Activated B cell treated with CpG ODN at 0.5 μM for 24 hours (primary cell): Measurements from ENCODE around the gene GHR. TPM values are rescaled to one million over a fixed set of nuclear protein-coding genes. Genes with fewer than 3 reads are reported as not detected.

Source experiments
- ATAC-seq: fragments of 200-7000 bp; cut with Tn5 transposase; one replicate; pipeline ENCODE4 v1.10.0; 2021; ENCODE audit warnings: low read depth, mild to moderate bottlenecking, moderate library complexity
- CTCF ChIA-PET: fragments of 350-600 bp; sonication (Branson Sonifier 250); formaldehyde crosslinking; loops from one replicate; lab custom pipeline; 2021; ENCODE audit warnings: antibody characterized with exemption; lab: Charles Lee
- POLR2A ChIA-PET: fragments of 350-600 bp; sonication (Branson Sonifier 250); formaldehyde crosslinking; loops from one replicate; lab custom pipeline; 2021; ENCODE audit warnings: antibody characterized with exemption; lab: Charles Lee
- DNase-seq: peaks from one replicate; pipeline ENCODE4 v3.0.0; 2022
- H3K27ac Mint-ChIP-seq: one replicate; pipeline ENCODE4 v1.8.0; 2020; ENCODE audit warnings: mixed read lengths
- H3K27me3 Mint-ChIP-seq: one replicate; pipeline ENCODE4 v1.8.0; 2021; ENCODE audit warnings: mixed read lengths
- H3K36me3 Mint-ChIP-seq: one replicate; pipeline ENCODE4 v1.8.0; 2021; ENCODE audit warnings: low read depth, mixed read lengths
- H3K4me1 Mint-ChIP-seq: one replicate; pipeline ENCODE4 v1.8.0; 2021; ENCODE audit warnings: mixed read lengths
- H3K4me3 Mint-ChIP-seq: one replicate; pipeline ENCODE4 v1.8.0; 2020; ENCODE audit warnings: mild to moderate bottlenecking, mixed read lengths
- H3K9me3 Mint-ChIP-seq: one replicate; pipeline ENCODE4 v1.8.0; 2020; ENCODE audit warnings: mixed read lengths
- intact Hi-C: fragments of 100-400 bp; cut with micrococcal nuclease; formaldehyde crosslinking; loops from one replicate; pipeline ENCODE4 v1.15.1; 2024
- total RNA-seq: library from RNA; stranded (reverse); gene quantifications from 2 replicates; pipeline ENCODE4 v1.2.3, GENCODE V29; 2022
- TF ChIP-seq, protein P1 (sequence below): fragments of 200-600 bp; IDR thresholded peaks from one replicate; pipeline ENCODE4 v1.8.0; 2022; ENCODE audit warnings: antibody characterized with exemption, mild to moderate bottlenecking

The GHR gene
- total RNA-seq, 1 donor from 2014 or later = not detected

DNA sequence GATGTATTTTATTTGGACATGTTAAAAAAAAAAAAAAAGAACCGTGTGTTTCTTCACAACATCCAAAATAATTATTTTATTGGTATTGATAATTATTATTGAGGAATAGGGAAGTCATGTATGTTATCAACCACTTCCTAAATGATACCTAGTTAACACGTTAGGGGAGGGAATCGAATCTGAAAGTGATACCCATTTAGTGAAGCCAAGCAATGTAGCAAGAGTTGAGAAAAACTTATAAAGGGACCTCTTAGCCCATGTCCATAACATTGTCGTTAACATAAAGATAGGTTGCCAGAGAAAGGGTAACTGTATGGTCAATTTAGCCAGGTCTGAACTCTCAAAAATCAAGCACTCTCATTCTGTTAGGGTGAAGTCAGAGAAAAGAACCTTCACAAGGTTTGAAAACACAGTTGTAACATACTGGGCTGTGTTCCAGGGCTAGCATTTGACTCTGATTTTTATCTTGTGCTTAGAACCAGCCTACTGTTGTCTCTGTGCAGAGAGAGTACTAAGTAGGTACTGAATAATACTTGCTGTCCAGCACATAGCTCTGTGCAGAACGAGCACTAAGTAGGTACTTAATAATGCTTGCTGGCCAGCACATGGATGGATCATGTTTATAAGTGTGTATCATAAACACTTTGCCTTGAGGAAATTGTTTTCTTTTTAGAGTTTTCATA, 60.4 kb downstream of the GHR start:
- DNase-seq (no peak), ATAC-seq (no peak)
- Mint-ChIP-seq H3K4me3 (no peak overlapping the region), H3K9me3 (peaks cover 4% of the 10 kb centered on the region), H3K27me3 (peaks cover 4% of the 10 kb centered on the region), H3K36me3 (no peaks in the 10 kb centered on the region), H3K4me1 (no peaks in the 10 kb centered on the region), H3K27ac (no peak overlapping the region)
- TF ChIP-seq, protein P1, sequence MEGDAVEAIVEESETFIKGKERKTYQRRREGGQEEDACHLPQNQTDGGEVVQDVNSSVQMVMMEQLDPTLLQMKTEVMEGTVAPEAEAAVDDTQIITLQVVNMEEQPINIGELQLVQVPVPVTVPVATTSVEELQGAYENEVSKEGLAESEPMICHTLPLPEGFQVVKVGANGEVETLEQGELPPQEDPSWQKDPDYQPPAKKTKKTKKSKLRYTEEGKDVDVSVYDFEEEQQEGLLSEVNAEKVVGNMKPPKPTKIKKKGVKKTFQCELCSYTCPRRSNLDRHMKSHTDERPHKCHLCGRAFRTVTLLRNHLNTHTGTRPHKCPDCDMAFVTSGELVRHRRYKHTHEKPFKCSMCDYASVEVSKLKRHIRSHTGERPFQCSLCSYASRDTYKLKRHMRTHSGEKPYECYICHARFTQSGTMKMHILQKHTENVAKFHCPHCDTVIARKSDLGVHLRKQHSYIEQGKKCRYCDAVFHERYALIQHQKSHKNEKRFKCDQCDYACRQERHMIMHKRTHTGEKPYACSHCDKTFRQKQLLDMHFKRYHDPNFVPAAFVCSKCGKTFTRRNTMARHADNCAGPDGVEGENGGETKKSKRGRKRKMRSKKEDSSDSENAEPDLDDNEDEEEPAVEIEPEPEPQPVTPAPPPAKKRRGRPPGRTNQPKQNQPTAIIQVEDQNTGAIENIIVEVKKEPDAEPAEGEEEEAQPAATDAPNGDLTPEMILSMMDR = no peak
- ChIA-PET CTCF (no interaction called here), POLR2A (no interaction called here)
- intact Hi-C loops = no loop called here

DNA sequence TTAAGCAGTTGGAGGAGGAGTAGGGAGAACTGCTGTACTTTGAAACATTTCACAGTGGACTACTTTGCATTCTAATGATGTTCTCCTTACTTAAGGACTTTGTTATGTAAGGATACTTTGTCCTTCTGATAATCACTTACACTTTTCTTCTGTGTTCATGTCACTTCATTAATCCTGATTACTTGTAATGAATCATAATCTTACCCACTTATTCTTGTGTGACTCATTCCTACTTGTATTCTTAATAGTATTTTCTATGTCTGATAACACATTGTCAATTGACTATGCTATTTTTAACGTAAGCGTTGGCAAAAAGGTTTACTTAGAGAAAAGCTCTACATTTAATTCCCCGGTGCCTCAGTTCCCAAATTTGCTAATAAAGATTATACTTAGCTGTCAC, 63.8 kb downstream of the GHR start:
- TF ChIP-seq, protein P1 = no peak
- Mint-ChIP-seq H3K36me3 (no peaks in the 10 kb centered on the region), H3K4me3 (no peak overlapping the region), H3K4me1 (no peaks in the 10 kb centered on the region), H3K27me3 (peaks cover 4% of the 10 kb centered on the region), H3K27ac (no peak overlapping the region), H3K9me3 (peaks cover 4% of the 10 kb centered on the region)
- CTCF ChIA-PET = no interaction called here
- ATAC-seq = no peak
- POLR2A ChIA-PET = no interaction called here
- intact Hi-C loops = no loop called here
- DNase-seq = no peak

DNA sequence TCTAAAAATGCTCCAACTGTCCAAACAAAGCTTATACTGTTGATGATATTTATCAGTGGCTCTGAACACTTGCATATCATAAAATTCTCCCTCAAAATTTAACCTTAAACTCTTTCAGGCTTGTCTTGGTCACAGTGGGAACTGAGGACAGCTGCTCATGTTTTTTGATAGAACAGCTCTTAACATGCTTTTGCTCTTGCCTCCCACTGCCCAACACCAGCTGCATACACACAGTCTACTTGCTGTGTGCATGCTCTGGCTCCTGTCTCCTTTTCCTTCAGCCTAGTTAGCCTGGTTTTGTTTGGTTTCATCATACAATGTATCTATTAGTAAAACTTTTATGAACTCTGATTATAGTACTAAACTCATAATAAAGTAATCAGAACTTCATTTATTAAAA, 64.6 kb downstream of the GHR start:
- Mint-ChIP-seq H3K36me3 (no peaks in the 10 kb centered on the region), H3K27me3 (peaks cover 4% of the 10 kb centered on the region), H3K4me1 (no peaks in the 10 kb centered on the region), H3K4me3 (no peak overlapping the region), H3K27ac (no peak overlapping the region), H3K9me3 (peaks cover 2% of the 10 kb centered on the region)
- CTCF ChIA-PET = no interaction called here
- POLR2A ChIA-PET = no interaction called here
- no peak for ATAC-seq
- intact Hi-C loops = no loop called here
- TF ChIP-seq, protein P1 = no peak
- no peak for DNase-seq

DNA sequence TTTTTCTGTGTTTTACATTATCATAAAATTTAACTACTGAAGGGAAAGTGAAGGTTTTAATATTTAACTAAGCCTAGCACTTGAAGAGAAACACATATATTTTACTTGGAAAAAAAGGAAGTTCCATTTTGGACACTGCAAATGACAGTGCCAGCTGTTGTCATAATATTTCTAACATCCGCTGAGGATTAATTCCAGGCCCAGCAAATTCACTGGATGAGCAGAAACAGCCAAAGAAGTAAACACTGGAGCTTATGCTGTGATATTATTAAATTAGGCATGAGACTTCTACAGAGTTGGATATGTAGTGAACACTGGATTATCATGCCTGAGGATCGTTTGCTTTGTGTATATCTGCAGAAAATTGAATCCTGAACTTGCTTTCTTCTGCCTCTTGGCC, 67.6 kb downstream of the GHR start:
- H3K4me1 Mint-ChIP-seq = no peaks in the 10 kb centered on the region
- ChIA-PET CTCF (no interaction called here), POLR2A (no interaction called here)
- H3K36me3 Mint-ChIP-seq = no peaks in the 10 kb centered on the region
- no peak for DNase-seq
- TF ChIP-seq, protein P1 = no peak
- H3K27me3 Mint-ChIP-seq = no peaks in the 10 kb centered on the region
- H3K9me3 Mint-ChIP-seq = no peaks in the 10 kb centered on the region
- ATAC-seq = no peak
- no peak overlapping the region for H3K4me3 Mint-ChIP-seq
- H3K27ac Mint-ChIP-seq = no peak overlapping the region
- intact Hi-C loops = no loop called here

DNA sequence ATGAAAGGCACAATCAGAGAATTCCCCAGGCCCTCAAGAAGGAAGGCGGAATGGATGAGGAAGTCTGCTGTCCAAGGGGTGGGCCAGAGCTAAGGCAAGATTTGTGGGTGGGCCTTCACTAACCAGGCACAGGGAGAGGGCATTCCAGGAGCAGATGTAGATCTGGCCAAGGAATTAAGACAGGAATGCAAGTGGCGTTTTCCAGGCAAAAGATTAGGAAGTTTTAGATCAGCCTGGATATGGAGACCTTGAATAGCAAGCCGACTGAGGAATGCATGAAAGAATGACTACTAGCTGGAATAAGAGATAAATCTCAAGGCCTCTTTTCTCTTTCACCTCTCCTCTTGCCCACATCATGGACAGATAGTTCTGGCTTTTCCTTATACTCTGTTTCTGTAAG, 68.5 kb downstream of the GHR start:
- no peak for DNase-seq
- H3K4me3 Mint-ChIP-seq = no peak overlapping the region
- POLR2A ChIA-PET = no interaction called here
- intact Hi-C loops = no loop called here
- TF ChIP-seq, protein P1 = no peak
- H3K27me3 Mint-ChIP-seq = no peaks in the 10 kb centered on the region
- no peak overlapping the region for H3K27ac Mint-ChIP-seq
- CTCF ChIA-PET = no interaction called here
- no peak for ATAC-seq
- H3K36me3 Mint-ChIP-seq = no peaks in the 10 kb centered on the region
- no peaks in the 10 kb centered on the region for H3K4me1 Mint-ChIP-seq
- no peaks in the 10 kb centered on the region for H3K9me3 Mint-ChIP-seq
